Stimulated activated naive CD4-positive, alpha-beta T cell treated with Interleukin-2 at 50 U/mL for 16 hours (primary cell): ENCODE results near the gene DRAP1.

ENCODE experiments used
- DNase-seq: peaks from one replicate; lab custom pipeline; 2025; lab: John Stamatoyannopoulos, UW

The DRAP1 gene

GRCh38 chr11:65886826-65887722 is 32.2 kb upstream of the DRAP1 start:
- no peak for DNase-seq

- DNase-seq: no peak
These were observed 31.5 kb upstream of the DRAP1 start for GRCh38 chr11:65887723-65888162.

- DNase-seq: peak; percentile 96
These were observed 30.9 kb upstream of the DRAP1 start, which contains the start of gene FIBP for GRCh38 chr11:65888163-65888814. Gene FIBP (minus strand): TSS chr11:65888471. CDS start chr11:65888418, 53 bp downstream.

- DNase-seq: peak; percentile 94
These were observed 28.7 kb upstream of the DRAP1 start, which contains the start of gene CCDC85B for GRCh38 chr11:65890324-65891218. Gene CCDC85B (plus strand): TSS chr11:65890673. CDS start chr11:65890784, 111 bp downstream.

GRCh38 chr11:65891219-65892136 is 27.7 kb upstream of the DRAP1 start:
- DNase-seq: no peak

GRCh38 chr11:65892137-65892540 is 27.1 kb upstream of the DRAP1 start:
- DNase-seq: peak; percentile 16

GRCh38 chr11:65892661-65893317 is 26.4 kb upstream of the DRAP1 start:
- no peak for DNase-seq

GRCh38 chr11:65894034-65894591 is 25.1 kb upstream of the DRAP1 start:
- DNase-seq: no peak

GRCh38 chr11:65895482-65895981 is 23.7 kb upstream of the DRAP1 start:
- no peak for DNase-seq

GRCh38 chr11:65896034-65896999 is 22.9 kb upstream of the DRAP1 start:
- no peak for DNase-seq

GRCh38 chr11:65897020-65897471 is 22.2 kb upstream of the DRAP1 start:
- DNase-seq: no peak

- DNase-seq: no peak
These were observed 20.4 kb upstream of the DRAP1 start for GRCh38 chr11:65898656-65899355.

GRCh38 chr11:65899356-65900124 is 19.7 kb upstream of the DRAP1 start:
- DNase-seq: peak; percentile 70

- DNase-seq: peak; percentile 94
These were observed 18.9 kb upstream of the DRAP1 start, which contains the start of gene FOSL1 for GRCh38 chr11:65900125-65900898. Gene FOSL1 (minus strand): TSS chr11:65900388. CDS start chr11:65900339, 49 bp downstream.

- no peak for DNase-seq
These were observed 18.4 kb upstream of the DRAP1 start for GRCh38 chr11:65900899-65901180.

- no peak for DNase-seq
These were observed 16.2 kb upstream of the DRAP1 start for GRCh38 chr11:65903068-65903481.
